HUDEP-2 (cell line): ENCODE measurements around the gene USP19.
A peak's percentile ranks its signal among the peaks of the same experiment; 100 is the strongest.

Experiments used
- DNase-seq, 76 experiments: peaks; one replicate each; lab custom pipeline; 2025; ENCODE audit not compliant: unreplicated experiment in 76 of 76; lab: John Stamatoyannopoulos, UW

USP19 gene

GRCh38 chr3:49133226-49133951, 12.8 kb upstream of the USP19 start:
- no peak for DNase-seq

GRCh38 chr3:49132437-49133225, 12.0 kb upstream of the USP19 start, which contains the start of gene LAMB2:
Gene LAMB2, minus strand, starts transcription at chr3:49133050. Its CDS starts 183 bp downstream, at chr3:49132867.
- DNase-seq: no peak

GRCh38 chr3:49132073-49132436, 11.4 kb upstream of the USP19 start:
- DNase-seq: no peak

GRCh38 chr3:49131576-49131975, 11.0 kb upstream of the USP19 start:
- DNase-seq: no peak

GRCh38 chr3:49131040-49131439, 10.4 kb upstream of the USP19 start:
- DNase-seq: no peak

GRCh38 chr3:49124991-49125670, 4.5 kb upstream of the USP19 start:
- peak in 3 of 76 experiments; percentile 8 to 23 (median 9) for DNase-seq

- no peak for DNase-seq
These were observed 3.6 kb upstream of the USP19 start for GRCh38 chr3:49124203-49124602.

- no peak for DNase-seq
These were observed 3.1 kb upstream of the USP19 start for GRCh38 chr3:49123687-49124086.

- no peak for DNase-seq
These were observed 2.4 kb upstream of the USP19 start for GRCh38 chr3:49122886-49123545.

- DNase-seq: no peak
These were observed 1.8 kb upstream of the USP19 start for GRCh38 chr3:49122451-49122850.

- DNase-seq: no peak
These were observed 1.4 kb upstream of the USP19 start for GRCh38 chr3:49122022-49122421.

- DNase-seq: no peak
These were observed 611 bp upstream of the USP19 start for GRCh38 chr3:49121132-49121736.

GRCh38 chr3:49120096-49120437, 556 bp downstream of the USP19 start:
- DNase-seq: no peak

GRCh38 chr3:49119439-49119838, 1.2 kb downstream of the USP19 start:
- DNase-seq: no peak

- no peak for DNase-seq
These were observed 1.6 kb downstream of the USP19 start for GRCh38 chr3:49119036-49119435.

- no peak for DNase-seq
These were observed 8.4 kb downstream of the USP19 start for GRCh38 chr3:49112262-49112661.

GRCh38 chr3:49111347-49111746, 9.3 kb downstream of the USP19 start:
- no peak for DNase-seq

- DNase-seq: no peak
These were observed 9.8 kb downstream of the USP19 start for GRCh38 chr3:49110780-49111179.

GRCh38 chr3:49108346-49108745, 12.3 kb downstream of the USP19 start:
- no peak for DNase-seq

- DNase-seq: peak in 75 of 76 experiments; percentile 9 to 94 (median 81)
These were observed 16.0 kb downstream of the USP19 start, which contains the start of gene QARS1 for GRCh38 chr3:49104427-49105291. Gene QARS1, minus strand, starts transcription at chr3:49104757. Its CDS starts 24 bp downstream, at chr3:49104733.
